ENCODE measurements around the gene EPS8L3.

EPS8L3 gene

DNA sequence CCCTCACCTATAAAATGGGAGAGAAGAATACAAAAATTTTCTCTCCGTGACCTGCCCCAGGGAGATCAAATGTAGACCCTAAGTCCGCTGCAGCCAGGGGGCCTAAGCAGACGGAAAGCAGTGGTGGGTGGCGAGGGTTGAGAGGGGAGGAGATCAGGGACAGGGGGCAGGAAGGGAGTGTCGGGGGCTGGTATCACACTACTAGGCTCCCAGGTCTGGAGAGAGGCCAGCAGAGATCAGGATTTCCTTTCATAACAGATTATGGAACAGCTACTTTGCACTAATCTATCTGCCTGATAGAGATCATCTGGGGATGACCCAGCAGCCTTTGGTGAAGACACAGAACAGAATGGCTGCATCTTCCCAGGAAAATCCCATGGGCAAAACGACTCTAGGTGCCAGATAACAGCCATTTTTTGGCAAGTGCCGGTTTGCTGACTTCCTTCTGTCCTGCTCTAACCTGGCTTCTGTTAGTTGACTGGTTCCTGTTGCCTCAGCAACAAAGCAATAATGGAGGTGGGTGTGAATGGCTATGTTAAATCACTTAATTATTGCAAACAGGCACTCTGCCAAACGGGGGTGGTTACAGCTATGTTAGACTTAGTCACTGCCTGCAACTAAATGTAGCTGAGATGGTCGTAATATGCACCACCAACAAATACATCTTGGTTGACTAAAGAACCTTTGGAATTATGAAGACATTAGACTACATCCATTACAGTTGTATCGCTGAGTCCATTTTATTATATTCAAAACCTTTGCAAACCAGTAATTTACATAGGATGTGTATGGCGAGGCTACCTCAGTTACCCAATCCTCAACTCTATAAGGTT is 30.0 kb upstream of the EPS8L3 start:
- peak; percentile 96 for DNase-seq (ENCODE audit: low spot score)

DNA sequence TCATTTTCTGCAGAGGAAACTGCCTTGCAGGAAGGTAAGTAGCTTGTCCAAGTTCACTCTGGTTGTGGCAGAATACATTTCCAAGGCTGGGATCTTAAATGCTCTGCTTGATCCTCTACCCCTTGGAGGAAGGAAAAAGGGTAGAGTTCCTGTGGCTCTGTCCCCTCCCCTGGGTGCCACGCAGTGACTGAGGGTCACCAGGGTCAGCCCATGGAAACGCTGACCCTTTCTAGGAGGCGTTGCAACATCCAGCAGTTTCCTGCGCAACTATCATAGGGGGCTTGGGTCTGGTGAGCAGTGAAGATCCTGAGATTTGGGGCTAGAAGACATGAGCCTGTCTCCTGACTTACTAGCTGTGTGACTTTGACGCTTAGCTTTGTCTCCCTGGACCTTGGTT is 29.4 kb upstream of the EPS8L3 start:
- DNase-seq (ENCODE audit: low spot score) = no peak

DNA sequence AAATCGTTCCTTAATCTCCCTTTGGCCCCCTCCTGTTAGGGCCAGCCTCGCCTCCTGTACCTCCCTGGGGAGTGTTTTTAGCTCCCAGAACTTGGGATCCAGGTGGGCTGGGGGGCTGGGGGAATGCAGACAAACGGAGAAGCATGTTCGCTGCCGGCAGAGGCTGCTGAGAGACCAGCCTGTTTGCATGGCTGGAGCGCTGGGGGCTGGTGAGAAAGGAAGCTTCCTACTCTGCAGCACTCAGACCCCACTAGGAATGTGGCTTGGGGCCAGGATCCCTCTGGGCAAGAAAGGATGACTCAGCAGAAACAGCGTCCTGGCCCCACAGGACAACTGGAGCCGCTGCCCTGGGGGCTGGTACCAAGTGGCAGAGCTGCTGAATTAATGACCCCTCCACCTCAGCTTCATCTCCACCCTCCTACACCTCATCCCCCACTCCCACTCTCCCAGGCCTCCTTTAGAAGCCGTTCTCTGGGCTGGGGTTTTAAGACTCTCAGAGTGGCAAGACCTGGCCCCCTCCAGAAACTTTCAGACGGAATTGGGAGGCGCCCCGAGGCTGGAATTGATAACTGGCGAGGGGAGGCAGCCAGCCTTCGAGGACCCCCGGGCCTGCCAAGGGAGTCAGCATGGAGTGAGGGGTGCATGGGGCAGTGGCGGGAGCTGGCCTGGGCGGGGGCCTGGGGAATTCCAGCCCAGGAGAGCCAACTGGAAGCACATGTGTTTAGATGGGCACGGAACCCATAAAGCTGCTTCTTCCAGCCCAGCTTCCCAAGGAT is 28.5 kb upstream of the EPS8L3 start:
- DNase-seq (ENCODE audit: low spot score) = peak; percentile 95

DNA sequence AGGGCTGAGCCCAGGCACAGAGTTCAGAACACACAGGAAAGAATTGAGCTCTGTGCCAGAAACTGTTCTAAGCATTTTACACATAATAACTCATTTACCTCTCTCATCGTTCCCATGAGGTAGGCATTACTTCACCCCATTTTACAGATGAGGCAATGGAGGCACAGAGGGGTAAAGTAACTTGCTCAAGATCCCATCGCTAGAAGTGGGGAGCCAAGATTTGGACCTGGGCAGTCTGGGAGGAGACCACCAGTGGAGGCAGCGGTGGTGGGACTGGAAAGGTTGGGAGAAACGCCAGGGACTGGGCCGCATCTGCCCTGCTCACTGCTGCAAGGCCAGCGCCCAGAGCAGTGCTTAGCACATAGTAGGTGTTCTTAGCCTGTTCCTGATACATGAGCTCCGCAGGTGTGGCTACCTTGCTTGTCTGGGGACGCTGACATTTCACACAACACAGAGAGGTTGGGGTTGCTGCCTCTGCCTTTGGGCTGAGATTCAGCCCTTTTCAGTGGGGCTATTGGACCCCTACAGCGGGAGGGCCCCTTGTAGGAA is 27.8 kb upstream of the EPS8L3 start:
- DNase-seq (ENCODE audit: low spot score) = no peak

DNA sequence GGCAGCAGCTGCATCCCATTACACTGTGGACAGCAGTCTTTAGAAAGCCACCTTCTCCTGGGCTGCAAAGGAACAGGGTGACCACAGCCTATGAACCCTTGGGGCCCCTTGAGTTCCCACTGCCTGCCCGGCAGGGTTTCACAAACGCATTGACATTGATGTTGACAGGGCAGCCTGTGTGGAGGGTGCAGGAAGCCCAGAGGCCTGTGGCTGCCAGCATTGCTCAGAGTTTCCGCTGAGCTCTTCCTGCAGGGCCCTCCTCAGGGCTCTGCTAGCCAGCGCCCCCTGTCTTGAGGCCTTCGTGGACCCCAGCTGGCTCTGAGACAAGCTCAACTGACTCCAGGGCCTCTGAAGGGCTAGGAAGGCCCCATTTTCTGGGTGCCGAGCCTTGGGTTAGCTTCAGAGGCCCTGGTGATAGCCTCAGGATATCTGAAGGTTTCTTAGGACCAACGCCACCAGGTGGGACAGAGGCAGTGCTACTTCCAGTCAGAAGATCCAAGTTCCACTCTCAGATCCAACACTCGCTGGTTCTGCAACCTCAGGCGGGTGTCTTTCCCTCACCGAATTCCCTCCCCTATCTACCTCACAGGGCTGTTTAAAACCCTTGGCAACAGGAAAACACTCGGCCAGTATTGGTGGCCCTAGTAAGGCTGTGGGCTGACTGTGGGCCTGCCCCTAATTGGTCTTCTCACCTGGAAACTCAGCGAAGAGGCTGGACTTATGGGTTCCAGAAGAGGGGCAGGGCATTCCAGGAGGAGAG is 27.2 kb upstream of the EPS8L3 start:
- DNase-seq (ENCODE audit: low spot score) = no peak

DNA sequence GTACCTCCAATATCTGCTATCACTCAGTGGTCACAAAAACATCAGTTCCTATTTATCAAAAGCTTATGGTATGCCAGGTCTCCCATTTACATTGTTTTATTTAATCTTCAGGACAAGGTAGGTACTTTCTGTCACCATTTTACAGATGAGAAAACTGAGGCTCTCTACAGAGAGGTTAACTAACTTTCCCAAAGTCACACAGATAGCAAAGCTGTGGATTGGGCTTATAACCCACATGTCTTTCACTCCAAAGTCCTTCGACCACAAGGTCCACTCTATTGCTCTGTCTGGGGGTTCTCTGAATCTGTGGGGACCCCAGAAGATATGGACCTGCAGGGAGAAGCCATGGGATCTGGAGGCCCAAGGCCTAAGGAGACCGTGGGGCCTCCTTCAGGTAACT is 26.6 kb upstream of the EPS8L3 start:
- DNase-seq (ENCODE audit: low spot score) = no peak

DNA sequence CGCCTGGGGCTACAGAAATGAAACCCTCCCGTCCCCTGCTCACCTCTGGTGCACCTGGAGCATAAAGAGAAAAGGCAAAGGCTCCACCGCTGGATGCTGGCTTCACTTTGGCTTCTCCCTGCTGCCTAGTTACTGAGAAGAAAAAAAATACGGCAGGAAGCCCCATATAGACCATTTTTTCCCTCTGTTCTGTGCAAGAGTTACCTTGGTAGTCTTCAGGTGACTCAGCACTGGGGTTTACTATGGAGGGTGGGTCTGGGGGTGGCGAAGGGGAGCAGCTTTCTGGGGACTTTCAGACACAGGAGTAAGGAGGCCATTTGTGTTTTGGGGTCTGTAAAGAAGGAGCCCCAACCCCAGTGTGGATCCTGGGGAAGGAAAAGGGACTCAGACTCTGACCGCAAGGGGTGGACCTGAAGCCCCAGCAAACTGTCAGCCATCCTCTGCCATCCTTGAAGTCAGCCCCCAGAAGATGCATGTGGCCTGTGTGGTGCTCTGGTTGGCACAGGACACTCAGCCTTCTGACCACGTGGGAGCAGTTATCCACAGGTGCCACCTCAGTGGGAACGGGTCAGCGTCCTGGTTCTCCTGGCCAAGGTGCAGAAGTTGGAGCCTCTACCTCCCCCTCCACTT is 25.9 kb upstream of the EPS8L3 start:
- DNase-seq (ENCODE audit: low spot score) = no peak

DNA sequence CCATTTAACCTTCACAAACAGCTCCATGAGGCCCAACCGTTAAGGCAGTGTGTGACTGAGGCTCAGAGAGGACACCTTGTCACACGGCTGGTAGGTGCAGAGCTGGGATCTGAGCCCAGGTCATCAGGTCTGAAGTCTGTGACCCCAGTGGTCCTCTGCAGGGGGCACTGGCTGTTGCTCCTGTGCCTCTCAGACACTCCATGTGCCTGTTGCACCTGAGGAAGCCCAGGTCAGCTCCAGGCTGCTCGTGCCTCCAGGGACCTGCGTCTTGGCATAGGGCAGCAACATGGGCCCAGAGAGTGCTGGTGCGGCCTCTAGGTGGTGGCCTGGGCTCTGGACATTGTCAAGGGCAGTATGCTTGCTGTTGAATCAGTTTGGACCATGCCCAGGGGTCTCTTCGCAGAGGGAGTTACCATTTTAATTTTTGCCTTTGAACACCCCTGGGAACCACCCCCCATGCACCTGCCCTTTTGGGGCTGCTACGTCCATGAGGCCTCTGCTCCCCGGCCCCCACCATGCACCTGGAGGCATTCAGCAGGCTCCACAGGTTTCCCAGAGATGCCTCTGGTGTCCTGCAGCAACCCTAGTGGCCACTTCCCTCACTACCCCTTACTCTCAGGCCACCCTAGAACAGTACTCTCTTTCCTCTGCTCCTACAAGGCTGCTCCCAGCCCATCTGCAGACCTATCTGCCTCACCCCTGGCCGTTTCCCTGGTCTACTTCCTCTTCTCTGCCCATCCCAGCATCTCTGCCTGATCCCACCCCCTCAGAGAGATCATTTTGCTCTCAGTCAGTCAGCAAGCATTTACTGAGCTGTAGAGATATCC is 25.2 kb upstream of the EPS8L3 start:
- DNase-seq (ENCODE audit: low spot score) = no peak

DNA sequence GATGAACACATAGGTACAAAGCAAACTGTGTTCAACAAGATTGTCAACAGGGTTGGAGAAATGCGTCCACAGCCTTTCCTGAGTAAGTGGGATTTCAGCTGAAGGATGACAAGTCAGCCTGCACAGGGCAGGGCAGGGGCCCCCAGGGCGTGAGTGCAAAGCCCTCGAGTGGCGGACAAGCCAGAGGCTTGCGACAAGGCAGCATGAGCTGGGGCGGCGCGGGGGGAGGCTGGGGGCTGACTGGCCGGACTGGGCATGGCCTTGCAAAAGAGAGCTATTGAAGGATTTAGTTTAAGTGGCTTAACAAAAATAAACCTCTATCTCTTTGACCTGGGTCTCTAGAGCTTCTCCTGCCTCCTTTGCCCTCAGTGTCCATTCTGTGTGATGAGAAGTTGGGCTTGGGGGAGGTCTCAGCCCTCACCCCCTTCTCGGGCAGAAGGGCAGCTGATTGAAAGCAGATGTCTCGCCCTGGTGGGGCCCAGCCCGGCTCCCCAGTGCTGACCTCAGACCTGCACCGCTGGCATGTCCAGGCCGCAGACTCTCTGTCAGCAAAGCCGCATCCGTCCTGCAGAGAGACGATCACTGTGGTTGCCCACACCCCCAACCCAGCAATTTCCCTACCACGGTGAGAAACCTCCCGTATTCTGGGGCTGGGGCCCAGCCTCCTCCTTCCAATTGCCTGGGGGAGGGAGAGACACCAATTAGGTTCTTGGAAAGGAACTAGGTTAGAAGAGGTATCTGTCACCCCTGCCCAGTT is 24.3 kb upstream of the EPS8L3 start:
- no peak for DNase-seq (ENCODE audit: low spot score)

DNA sequence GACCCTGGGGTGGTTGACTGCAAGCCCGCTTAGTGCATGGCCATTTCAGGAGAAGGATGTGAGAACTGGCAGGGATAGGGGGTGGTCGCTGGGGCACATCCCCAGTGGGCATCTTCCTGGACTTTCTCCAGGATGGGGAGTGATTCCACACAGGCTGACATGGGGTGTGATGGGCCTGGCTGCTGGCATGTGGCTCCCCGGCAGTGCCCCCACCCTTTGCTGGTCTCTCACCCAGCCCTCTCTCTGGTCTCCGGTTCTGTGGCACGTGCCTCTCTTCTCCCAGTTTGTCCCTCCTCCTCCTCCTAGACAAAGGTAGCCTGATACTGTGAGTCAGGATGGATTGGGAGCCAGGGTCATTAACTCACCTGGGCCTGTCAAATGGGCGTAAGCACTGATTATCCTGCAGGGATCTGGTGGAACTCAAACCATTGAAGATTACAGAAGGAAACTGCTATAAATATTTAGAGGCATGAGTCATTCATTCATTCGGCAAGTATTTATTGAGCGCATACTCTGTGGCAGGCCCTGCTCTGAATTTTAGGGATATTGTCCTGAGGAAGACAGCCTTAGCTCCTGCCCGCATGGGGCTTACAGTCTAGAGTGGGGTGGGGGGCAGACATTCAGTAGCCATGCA is 23.6 kb upstream of the EPS8L3 start:
- DNase-seq (ENCODE audit: low spot score) = peak; percentile 84

DNA sequence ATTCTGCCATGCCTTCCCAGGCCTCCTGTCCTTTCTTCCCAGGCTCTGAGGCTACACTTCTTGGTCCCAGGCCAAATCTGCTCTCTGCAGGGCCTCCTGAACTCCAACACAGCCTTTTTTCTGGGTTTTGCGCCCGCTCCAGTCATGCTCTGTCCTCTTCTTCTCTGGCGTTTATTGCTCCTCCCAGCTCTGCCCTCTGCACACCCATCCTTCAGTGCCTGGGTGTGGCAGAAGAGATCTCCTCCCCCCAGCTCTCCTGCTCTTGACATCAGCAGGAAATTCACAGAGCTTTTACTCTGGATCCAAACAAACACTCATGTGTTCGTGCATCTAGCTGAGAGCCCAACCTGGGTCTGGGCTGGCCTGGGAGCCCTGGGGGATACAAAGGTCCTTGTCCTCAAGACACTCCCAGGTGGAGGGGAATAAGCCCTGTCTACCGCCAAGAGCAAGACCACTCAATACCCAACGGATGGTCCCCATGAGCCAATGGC is 22.9 kb upstream of the EPS8L3 start:
- DNase-seq (ENCODE audit: low spot score) = peak; percentile 53

DNA sequence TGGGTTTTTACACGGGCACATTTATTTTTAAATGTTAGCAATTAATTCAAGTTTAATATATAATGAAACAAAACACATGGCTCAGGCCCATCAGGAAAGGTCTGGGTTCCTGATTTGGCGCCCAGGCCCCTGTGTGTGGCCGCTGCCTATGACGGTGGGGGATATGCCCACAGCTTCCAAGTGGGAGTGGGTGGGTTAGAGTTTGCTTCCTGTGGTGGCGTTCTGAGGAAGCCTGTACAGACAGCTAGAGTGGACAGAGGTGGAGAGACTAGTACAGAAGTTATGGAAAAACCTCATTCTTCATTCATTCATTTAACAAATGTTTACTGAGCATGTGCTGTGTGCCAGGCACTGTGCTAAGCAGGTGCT is 22.4 kb upstream of the EPS8L3 start:
- no peak for DNase-seq (ENCODE audit: low spot score)

DNA sequence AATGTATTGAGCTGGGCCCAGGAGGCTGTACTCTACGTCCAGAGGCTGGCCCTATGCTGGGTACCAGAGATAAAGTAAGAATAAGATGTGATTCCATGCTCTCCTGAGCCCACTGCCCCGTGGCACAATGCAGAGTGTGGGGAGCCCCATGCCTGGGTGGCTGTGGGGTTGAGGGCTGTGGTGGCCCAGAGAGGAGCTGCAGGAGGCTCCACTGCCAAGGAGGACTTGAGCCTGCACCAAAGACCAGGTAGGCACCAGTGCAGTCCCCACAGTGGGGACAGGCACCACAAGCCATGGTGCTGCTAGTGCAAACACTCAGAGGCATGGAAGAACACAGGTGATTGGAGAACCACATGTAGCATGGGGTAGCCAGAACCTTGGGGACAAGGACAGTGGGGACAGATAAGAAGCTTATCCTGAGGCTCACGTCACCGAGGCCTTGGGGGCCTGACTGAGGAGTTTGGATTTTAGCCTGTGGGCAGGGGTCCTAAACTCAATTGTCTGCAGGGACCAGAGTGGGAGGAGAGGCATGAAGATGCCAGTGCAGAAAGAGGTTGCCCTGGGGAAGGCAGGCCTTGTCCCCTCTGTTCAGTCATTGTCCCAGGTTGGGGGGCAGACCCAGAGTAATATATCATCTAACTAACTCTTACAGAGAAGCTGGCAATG is 21.9 kb upstream of the EPS8L3 start:
- no peak for DNase-seq (ENCODE audit: low spot score)

DNA sequence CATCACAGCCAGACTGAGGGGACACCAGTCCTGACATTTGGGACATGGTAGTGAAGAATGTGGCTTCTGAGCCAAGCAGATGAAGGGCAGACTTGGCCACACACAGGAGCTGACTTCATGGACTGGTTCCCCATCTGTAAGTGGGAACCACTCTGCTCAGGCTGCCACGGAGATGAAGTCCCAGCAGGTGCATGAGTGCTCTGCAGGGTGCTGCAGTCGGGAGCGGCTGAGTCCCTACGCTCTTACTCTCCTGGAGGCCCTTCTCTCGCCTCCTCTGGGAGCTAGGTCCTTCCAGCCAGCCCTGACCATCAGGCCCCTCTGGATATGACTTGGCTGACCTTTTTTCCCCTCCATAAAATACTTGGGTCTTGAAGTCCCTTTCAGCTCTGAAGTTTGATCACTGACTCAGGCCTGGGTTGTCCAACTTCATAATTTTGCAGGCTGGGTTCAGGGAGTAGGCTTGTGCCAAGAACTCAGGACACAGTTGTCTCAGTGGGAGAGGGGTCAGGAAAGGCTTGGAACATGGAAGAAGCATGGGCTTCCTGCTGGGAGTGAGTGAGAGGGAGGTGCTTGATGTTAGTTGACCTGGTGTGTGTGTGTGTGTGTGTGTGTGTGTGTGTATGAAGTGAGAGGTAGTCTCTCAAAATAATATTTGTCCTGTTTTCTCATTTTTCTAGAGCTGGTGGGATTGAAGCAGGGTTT is 21.0 kb upstream of the EPS8L3 start:
- no peak for DNase-seq (ENCODE audit: low spot score)

DNA sequence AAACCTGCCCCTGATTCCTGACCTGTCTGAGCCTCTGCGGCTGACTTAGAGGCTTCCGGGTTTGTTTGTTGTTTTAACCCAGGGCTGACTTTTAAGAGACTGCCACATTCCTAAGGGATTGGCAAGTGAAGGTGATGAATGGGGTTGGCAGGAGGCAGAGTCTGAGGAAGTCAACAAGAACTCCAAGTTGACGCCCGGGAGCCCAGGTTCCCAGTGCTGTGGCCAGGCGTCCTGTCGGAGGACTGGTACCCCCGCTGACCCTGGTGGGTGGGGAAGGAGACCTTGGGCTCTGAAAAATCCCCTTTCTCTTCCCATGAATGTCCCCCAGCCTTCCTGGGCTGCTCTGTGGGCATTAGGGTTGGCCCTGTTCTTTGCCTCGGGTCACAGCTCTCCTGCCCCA is 19.7 kb upstream of the EPS8L3 start:
- peak; percentile 94 for DNase-seq (ENCODE audit: low spot score)

DNA sequence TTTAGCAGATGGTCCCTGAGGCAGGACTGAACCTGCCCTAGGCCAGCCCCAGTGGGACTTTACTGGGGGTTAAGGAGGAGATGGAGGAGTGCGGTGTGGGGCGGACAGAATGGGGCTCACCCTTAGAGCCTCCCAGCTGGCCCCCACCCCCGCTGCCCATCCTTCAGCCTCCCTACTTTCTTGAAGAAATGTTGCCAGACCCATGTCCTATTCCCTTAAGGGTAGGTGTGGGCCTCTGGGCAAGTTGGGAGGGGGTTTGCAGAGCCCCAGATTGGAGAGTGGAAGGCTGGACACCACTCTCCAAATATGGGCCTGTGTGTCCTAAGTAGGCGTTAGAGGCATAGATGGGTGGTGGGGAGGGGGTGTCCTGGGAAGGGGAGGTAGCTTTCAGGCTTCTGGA is 19.2 kb upstream of the EPS8L3 start:
- no peak for DNase-seq (ENCODE audit: low spot score)

DNA sequence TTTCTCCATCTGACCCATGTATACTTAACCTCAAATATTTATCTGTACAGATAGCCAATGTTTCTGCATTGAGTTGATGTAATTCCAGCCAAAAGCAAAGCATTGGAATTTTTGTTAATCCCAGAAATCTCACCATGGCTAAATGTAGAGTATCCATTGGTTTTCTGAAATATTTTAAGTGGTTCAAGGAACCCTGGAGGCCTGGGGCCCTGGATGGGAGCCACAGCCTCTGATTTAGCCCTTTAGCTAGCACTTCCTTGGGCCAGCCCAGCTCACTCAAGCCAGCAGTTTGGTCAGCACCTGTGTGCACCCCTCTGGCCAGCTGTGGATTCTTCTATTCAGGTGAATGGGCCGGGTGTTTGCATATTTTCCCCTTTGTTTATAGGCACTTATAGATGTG is 18.8 kb upstream of the EPS8L3 start:
- DNase-seq (ENCODE audit: low spot score) = no peak

DNA sequence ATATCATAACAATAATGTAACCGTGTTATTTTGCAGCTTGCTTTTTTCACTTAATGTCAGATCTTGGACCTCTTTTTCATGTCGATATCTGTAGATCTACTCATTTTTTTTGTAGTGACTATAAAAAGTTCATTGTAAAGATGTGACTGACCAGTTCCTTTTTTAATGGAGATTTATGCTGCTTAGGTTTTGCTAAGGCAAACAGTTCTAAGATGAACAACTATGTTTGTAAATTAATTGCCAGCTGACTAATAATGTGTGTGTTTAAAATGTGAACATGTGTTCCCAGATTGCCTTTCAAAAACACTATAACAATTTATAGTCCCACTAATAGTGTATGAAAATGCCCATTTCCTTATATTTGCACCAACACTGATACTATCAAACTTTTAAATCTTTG is 18.1 kb upstream of the EPS8L3 start:
- DNase-seq (ENCODE audit: low spot score) = no peak

DNA sequence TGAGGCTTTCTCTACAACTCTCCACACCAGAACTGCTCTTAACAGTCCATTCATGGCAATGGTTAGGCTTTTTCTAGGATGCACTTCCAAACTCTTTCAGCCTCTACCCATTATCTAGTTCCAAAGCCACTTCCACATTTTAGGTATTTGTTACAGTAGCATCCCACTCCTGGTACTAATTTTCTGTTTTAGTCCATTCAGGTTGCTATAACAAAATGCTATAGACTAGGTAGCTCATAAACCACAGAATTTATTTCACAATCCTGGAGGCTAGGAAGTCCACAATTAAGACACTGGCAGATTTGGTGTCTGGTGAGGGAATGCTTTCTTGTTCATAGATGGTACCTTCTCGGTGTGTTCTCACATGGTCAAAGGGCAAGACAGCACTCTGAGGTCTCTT is 17.3 kb upstream of the EPS8L3 start:
- no peak for DNase-seq (ENCODE audit: low spot score)

All from kidney tubule cell (primary cell).